Smooth muscle cell (in vitro differentiated cells): Measurements from ENCODE around the gene TMEM184B. TPM values are rescaled to one million over a fixed set of nuclear protein-coding genes. Genes with fewer than 3 reads are reported as not detected.

ENCODE experiments used
- DNase-seq: peaks from one replicate; lab custom pipeline; 2025; ENCODE audit not compliant: unreplicated experiment; lab: John Stamatoyannopoulos, UW
- H2AFZ ChIP-seq: fragments of 200-600 bp; sonication (generic); 2 replicates; pipeline ENCODE4 v1.6.0; 2016; ENCODE audit warnings: antibody characterized with exemption, low read depth, mild to moderate bottlenecking
- H3F3A ChIP-seq: fragments of 200-600 bp; sonication (generic); 2 replicates; pipeline ENCODE4 v1.6.0; 2017; ENCODE audit warnings: antibody characterized with exemption, low read depth
- H3K27ac ChIP-seq: fragments of 200-600 bp; sonication (generic); 2 replicates; pipeline ENCODE4 v1.5.1; 2016; ENCODE audit warnings: low read depth, mild to moderate bottlenecking
- H3K27me3 ChIP-seq: fragments of 200-600 bp; sonication (generic); 2 replicates; pipeline ENCODE4 v1.6.1; 2016; ENCODE audit warnings: low read depth, mild to moderate bottlenecking
- H3K36me3 ChIP-seq: fragments of 200-600 bp; sonication (generic); 2 replicates; pipeline ENCODE4 v1.5.1; 2016; ENCODE audit warnings: low read depth
- H3K4me1 ChIP-seq: fragments of 200-600 bp; sonication (generic); 2 replicates; pipeline ENCODE4 v1.5.1; 2016; ENCODE audit warnings: low read depth
- H3K4me2 ChIP-seq: fragments of 200-600 bp; sonication (generic); 2 replicates; pipeline ENCODE4 v1.6.0; 2016; ENCODE audit warnings: mild to moderate bottlenecking
- H3K4me3 ChIP-seq: fragments of 200-600 bp; sonication (generic); 2 replicates; pipeline ENCODE4 v1.5.1; 2016; ENCODE audit warnings: mild to moderate bottlenecking
- H3K79me2 ChIP-seq: fragments of 200-600 bp; sonication (generic); 2 replicates; pipeline ENCODE4 v1.6.0; 2016; ENCODE audit warnings: low read depth, mild to moderate bottlenecking
- H3K9ac ChIP-seq: fragments of 200-600 bp; sonication (generic); 2 replicates; pipeline ENCODE4 v1.6.0; 2016; ENCODE audit warnings: low read depth
- H3K9me3 ChIP-seq: fragments of 200-600 bp; sonication (generic); replicated peaks from 2 replicates; pipeline ENCODE4 v1.5.1; 2016; ENCODE audit warnings: low read depth
- H4K20me1 ChIP-seq: fragments of 200-600 bp; sonication (generic); 2 replicates; pipeline ENCODE4 v1.6.0; 2016; ENCODE audit warnings: low read depth
- CTCF ChIP-seq: fragments of 200-600 bp; sonication (generic); IDR thresholded peaks from 2 replicates; pipeline ENCODE4 v1.5.1; 2017; ENCODE audit warnings: borderline replicate concordance, mild to moderate bottlenecking, antibody characterized with exemption; ENCODE audit not compliant: insufficient read depth, poor library complexity, severe bottlenecking
- WGBS: methylation state at CpG from one replicate; pipeline ENCODE4 v1.1.7; 2016; ENCODE audit warnings: low lambda C conversion rate; 5-methylcytosine and 5-hydroxymethylcytosine counted together
- polyA plus RNA-seq: library from polyadenylated mRNA; unstranded; fragments of >200 nt; fragmentation: Nextera tagmentation; extraction: Ambion mirVana; gene quantifications from 2 replicates; pipeline ENCODE4 v1.2.1, GENCODE V29; 2016
- total RNA-seq: library from RNA; depleted of rRNA; stranded (reverse); fragments of >200 nt; gene quantifications from 2 replicates; pipeline ENCODE4 v1.2.3, GENCODE V29; 2014

The TMEM184B gene
- total and polyA plus RNA-seq, 2 experiments from 2014 or later: 34.1 to 96.3 TPM

- WGBS: 97% methylated on average over 21 of the region's 26 CpGs
- Histone ChIP-seq H3K9ac (no peak overlapping the region), H3K4me1 (no peaks in the 10 kb centered on the region), H2AFZ (no peak overlapping the region), H3F3A (peaks cover 17% of the 10 kb centered on the region), H4K20me1 (peaks cover 81% of the 10 kb centered on the region), H3K79me2 (peaks cover 9% of the 10 kb centered on the region), H3K27ac (no peak overlapping the region), H3K4me2 (no peak overlapping the region), H3K9me3 (no peaks in the 10 kb centered on the region), H3K4me3 (no peak overlapping the region), H3K36me3 (no peaks in the 10 kb centered on the region), H3K27me3 (no peaks in the 10 kb centered on the region)
- TF ChIP-seq CTCF: no peak
- no peak for DNase-seq
These were observed 21.4 kb upstream of the TMEM184B start for GRCh38 chr22:38294193-38294592.

GRCh38 chr22:38292694-38293093 is 19.9 kb upstream of the TMEM184B start:
- WGBS: 82% methylated on average over 9 of the region's 9 CpGs

GRCh38 chr22:38291201-38291777 is 18.5 kb upstream of the TMEM184B start:
- Histone ChIP-seq H3K9me3 (no peaks in the 10 kb centered on the region), H3F3A (peaks cover 19% of the 10 kb centered on the region), H3K9ac (no peak overlapping the region), H3K4me2 (no peak overlapping the region), H3K4me3 (no peak overlapping the region), H3K27ac (no peak overlapping the region), H3K27me3 (no peaks in the 10 kb centered on the region), H3K4me1 (no peaks in the 10 kb centered on the region), H3K36me3 (no peaks in the 10 kb centered on the region), H2AFZ (no peak overlapping the region), H4K20me1 (peaks cover 52% of the 10 kb centered on the region), H3K79me2 (no peaks in the 10 kb centered on the region)
- no peak for TF ChIP-seq CTCF
- no peak for DNase-seq
- 89% methylated on average over 22 of the region's 22 CpGs for WGBS

More at GRCh38 chr22:38292694-38293093, 19.9 kb upstream of the TMEM184B start:
- no peak for TF ChIP-seq CTCF
- H3K4me2 ChIP-seq: no peak overlapping the region
- H3K9ac ChIP-seq: no peak overlapping the region
- H3K4me3 ChIP-seq: no peak overlapping the region
- H3K27me3 ChIP-seq: no peaks in the 10 kb centered on the region
- no peaks in the 10 kb centered on the region for H3K36me3 ChIP-seq
- H3K4me1 ChIP-seq: no peaks in the 10 kb centered on the region
- H3K27ac ChIP-seq: no peak overlapping the region
- H3K79me2 ChIP-seq: peaks cover 9% of the 10 kb centered on the region
- H4K20me1 ChIP-seq: peaks cover 66% of the 10 kb centered on the region
- H2AFZ ChIP-seq: no peak overlapping the region
- peaks cover 17% of the 10 kb centered on the region for H3F3A ChIP-seq
- DNase-seq: no peak
- H3K9me3 ChIP-seq: no peaks in the 10 kb centered on the region

- WGBS: 79% methylated on average over 8 of the region's 8 CpGs
- Histone ChIP-seq H3K36me3 (no peaks in the 10 kb centered on the region), H3K9me3 (no peaks in the 10 kb centered on the region), H3K9ac (no peak overlapping the region), H2AFZ (no peak overlapping the region), H3K4me3 (no peak overlapping the region), H3K4me2 (no peak overlapping the region), H3F3A (peaks cover 26% of the 10 kb centered on the region), H3K27ac (no peak overlapping the region), H3K79me2 (no peaks in the 10 kb centered on the region), H4K20me1 (peaks cover 43% of the 10 kb centered on the region), H3K4me1 (no peaks in the 10 kb centered on the region), H3K27me3 (no peaks in the 10 kb centered on the region)
- no peak for DNase-seq
- TF ChIP-seq CTCF: no peak
These were observed 17.5 kb upstream of the TMEM184B start for GRCh38 chr22:38290347-38290746.
